Measurements from ENCODE around the gene SPEN.

GRCh38 chr1:15847100-15847892 is at the start of gene SPEN:
- TF ChIP-seq, protein P1, sequence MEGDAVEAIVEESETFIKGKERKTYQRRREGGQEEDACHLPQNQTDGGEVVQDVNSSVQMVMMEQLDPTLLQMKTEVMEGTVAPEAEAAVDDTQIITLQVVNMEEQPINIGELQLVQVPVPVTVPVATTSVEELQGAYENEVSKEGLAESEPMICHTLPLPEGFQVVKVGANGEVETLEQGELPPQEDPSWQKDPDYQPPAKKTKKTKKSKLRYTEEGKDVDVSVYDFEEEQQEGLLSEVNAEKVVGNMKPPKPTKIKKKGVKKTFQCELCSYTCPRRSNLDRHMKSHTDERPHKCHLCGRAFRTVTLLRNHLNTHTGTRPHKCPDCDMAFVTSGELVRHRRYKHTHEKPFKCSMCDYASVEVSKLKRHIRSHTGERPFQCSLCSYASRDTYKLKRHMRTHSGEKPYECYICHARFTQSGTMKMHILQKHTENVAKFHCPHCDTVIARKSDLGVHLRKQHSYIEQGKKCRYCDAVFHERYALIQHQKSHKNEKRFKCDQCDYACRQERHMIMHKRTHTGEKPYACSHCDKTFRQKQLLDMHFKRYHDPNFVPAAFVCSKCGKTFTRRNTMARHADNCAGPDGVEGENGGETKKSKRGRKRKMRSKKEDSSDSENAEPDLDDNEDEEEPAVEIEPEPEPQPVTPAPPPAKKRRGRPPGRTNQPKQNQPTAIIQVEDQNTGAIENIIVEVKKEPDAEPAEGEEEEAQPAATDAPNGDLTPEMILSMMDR (conservative IDR thresholded peaks at IDR 0.05 in 1 of 2, IDR thresholded peaks at IDR 0.05 in 1 of 2; ENCODE audit: extremely low read depth in 1 of 2, insufficient read depth in 1 of 2, low read depth in 1 of 2, low read length in 2 of 2), result peak in 1 of 2 donors; percentile 2
- TF ChIP-seq EZH2 (IDR thresholded peaks at IDR 0.05; ENCODE audit: borderline replicate concordance, low read length), result no peak
